Ishikawa (cell line): ENCODE data around the gene SCARF2.

Source experiments
- CEBPB ChIP-seq: IDR thresholded peaks from 2 replicates; pipeline ENCODE4 v1.6.1; 2012
- CREB1 ChIP-seq: IDR thresholded peaks from 2 replicates; pipeline ENCODE4 v1.6.1; 2012; ENCODE audit warnings: low read depth
- EGR1 ChIP-seq: IDR thresholded peaks from 2 replicates; pipeline ENCODE4 v1.6.1; 2012
- EP300 ChIP-seq: IDR thresholded peaks from 2 replicates; pipeline ENCODE4 v1.6.1; 2012; ENCODE audit warnings: borderline replicate concordance
- FOXM1 ChIP-seq: IDR thresholded peaks from 2 replicates; pipeline ENCODE4 v1.6.1; 2012; ENCODE audit warnings: low read depth, borderline replicate concordance
- NFIC ChIP-seq: IDR thresholded peaks from 2 replicates; pipeline ENCODE4 v1.6.1; 2012
- RAD21 ChIP-seq: IDR thresholded peaks from 2 replicates; pipeline ENCODE4 v1.6.1; 2012; ENCODE audit warnings: low read depth
- REST ChIP-seq: IDR thresholded peaks from 2 replicates; pipeline ENCODE4 v1.6.1; 2012; ENCODE audit warnings: low read depth, mild to moderate bottlenecking
- TAF1 ChIP-seq: IDR thresholded peaks from 2 replicates; pipeline ENCODE4 v1.6.1; 2012; ENCODE audit warnings: low read depth, mild to moderate bottlenecking
- TCF12 ChIP-seq: IDR thresholded peaks from 2 replicates; pipeline ENCODE4 v1.6.1; 2012; ENCODE audit warnings: low read depth
- TEAD4 ChIP-seq: IDR thresholded peaks from 2 replicates; pipeline ENCODE4 v1.6.1; 2012
- USF1 ChIP-seq: IDR thresholded peaks from 2 replicates; pipeline ENCODE4 v1.6.1; 2012
- YY1 ChIP-seq: IDR thresholded peaks from 2 replicates; pipeline ENCODE4 v1.6.1; 2012; ENCODE audit warnings: low read depth
- ZBTB7A ChIP-seq: IDR thresholded peaks from 2 replicates; pipeline ENCODE4 v1.6.1; 2012; ENCODE audit warnings: low read depth
- TF ChIP-seq, protein P1 (sequence below): IDR thresholded peaks from 2 replicates; pipeline ENCODE4 v1.6.1; 2012

Gene SCARF2

GRCh38 chr22:20444325-20444724 lies 6.7 kb upstream of the SCARF2 start:
- TF ChIP-seq REST, result no peak
- no peak for TF ChIP-seq TCF12
- TF ChIP-seq CREB1, result no peak
- no peak for TF ChIP-seq NFIC
- TF ChIP-seq EP300, result no peak
- no peak for TF ChIP-seq EGR1
- no peak for TF ChIP-seq RAD21
- TF ChIP-seq YY1, result no peak
- TF ChIP-seq TEAD4, result no peak
- no peak for TF ChIP-seq FOXM1
- no peak for TF ChIP-seq TAF1
- no peak for TF ChIP-seq USF1
- TF ChIP-seq, protein P1, sequence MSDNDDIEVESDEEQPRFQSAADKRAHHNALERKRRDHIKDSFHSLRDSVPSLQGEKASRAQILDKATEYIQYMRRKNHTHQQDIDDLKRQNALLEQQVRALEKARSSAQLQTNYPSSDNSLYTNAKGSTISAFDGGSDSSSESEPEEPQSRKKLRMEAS, result no peak
- no peak for TF ChIP-seq CEBPB
- TF ChIP-seq ZBTB7A, result no peak

DNA sequence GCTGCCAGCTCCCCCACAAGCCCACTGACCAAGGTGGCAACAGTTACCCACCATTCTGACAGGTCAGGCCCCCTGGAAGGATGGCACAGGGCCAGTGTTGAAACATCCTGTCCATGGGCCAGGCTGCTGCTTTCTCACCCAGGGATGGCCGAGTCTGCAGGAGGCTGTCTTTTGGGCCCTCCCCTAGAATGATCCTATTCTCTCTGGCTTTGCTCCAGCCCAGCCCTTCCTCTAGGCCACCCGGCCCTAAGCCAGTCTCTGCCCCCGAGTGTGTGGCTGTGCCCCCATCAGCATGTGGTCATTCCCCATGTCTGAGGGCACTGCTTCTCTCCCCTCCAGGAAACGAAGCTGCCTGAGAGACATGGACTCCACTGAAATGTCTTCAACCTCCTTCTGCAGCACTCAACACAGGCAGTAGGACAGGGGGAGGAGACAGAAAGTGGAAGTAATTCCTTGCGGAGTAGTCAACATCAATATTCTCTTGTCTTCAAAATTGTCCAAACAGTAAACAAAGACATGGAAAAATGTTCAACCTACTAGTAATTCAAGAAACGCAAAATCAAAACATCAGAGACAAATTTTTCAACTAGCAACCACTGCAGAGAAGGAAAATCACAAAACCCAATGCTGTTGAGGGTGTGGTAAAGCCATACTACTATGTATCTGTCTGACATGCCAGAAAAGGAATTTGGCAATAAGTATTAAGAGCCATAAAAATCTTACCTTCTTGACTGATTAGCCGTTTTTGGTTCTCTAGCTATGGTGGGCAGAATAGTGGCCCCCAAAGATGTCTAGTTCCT lies 5.1 kb upstream of the SCARF2 start:
- no peak for TF ChIP-seq USF1
- no peak for TF ChIP-seq FOXM1
- no peak for TF ChIP-seq RAD21
- TF ChIP-seq YY1, result no peak
- no peak for TF ChIP-seq REST
- TF ChIP-seq EP300, result no peak
- no peak for TF ChIP-seq ZBTB7A
- no peak for TF ChIP-seq TCF12
- no peak for TF ChIP-seq CREB1
- no peak for TF ChIP-seq TEAD4
- no peak for TF ChIP-seq TAF1
- TF ChIP-seq, protein P1, result no peak
- TF ChIP-seq EGR1, result no peak
- TF ChIP-seq CEBPB, result no peak

- TF ChIP-seq CREB1, result no peak
- TF ChIP-seq USF1, result no peak
- TF ChIP-seq NFIC, result no peak
- TF ChIP-seq FOXM1, result no peak
- TF ChIP-seq REST, result no peak
- TF ChIP-seq YY1, result no peak
- TF ChIP-seq CEBPB, result no peak
- no peak for TF ChIP-seq EP300
- TF ChIP-seq RAD21, result no peak
These were observed 4.2 kb upstream of the SCARF2 start for GRCh38 chr22:20441631-20442484.
